Uterus (tissue), 4 donors: ENCODE results near the gene CLSTN2. TPM values are rescaled to one million over a fixed set of nuclear protein-coding genes. Genes with fewer than 3 reads are reported as not detected.

Source experiments
- DNase-seq, 2 donors: peaks; one replicate each; pipeline ENCODE4 v3.0.0-alpha.2; 2019 to 2020
- H3K27ac ChIP-seq, 2 donors: fragments of 200-600 bp; sonication (generic); 1 replicate in 1 of 2; 2 replicates in 1 of 2; pipeline ENCODE4 v1.5.1; 2016 to 2018
- H3K27me3 ChIP-seq, 2 donors: fragments of 200-600 bp; sonication (generic); one replicate each; pipeline ENCODE4 v1.5.1; 2018 to 2019; ENCODE audit warnings: control low read depth in 1 of 2
- H3K36me3 ChIP-seq, 2 donors: fragments of 200-600 bp; sonication (generic); one replicate each; pipeline ENCODE4 v1.5.1; 2019; ENCODE audit warnings: control low read depth in 1 of 2
- H3K4me1 ChIP-seq, 2 donors: fragments of 200-600 bp; sonication (generic); one replicate each; pipeline ENCODE4 v1.5.1; 2018 to 2019; ENCODE audit warnings: control low read depth in 1 of 2
- H3K4me3 ChIP-seq, 2 donors: fragments of 200-600 bp; sonication (generic); 1 replicate in 1 of 2; 2 replicates in 1 of 2; pipeline ENCODE4 v1.5.1; 2018 to 2019; ENCODE audit warnings: mild to moderate bottlenecking in 1 of 2
- H3K9me3 ChIP-seq, 2 donors: fragments of 200-600 bp; sonication (generic); one replicate each; pipeline ENCODE4 v1.5.1; 2019; ENCODE audit warnings: control low read depth in 1 of 2
- POLR2A ChIP-seq, 2 donors: fragments of 450-650 bp; IDR thresholded peaks; one replicate each; pipeline ENCODE4 v1.6.1; 2016; ENCODE audit warnings: antibody characterized with exemption in 2 of 2, mild to moderate bottlenecking in 1 of 2, moderate library complexity in 1 of 2
- intact Hi-C: fragments of 100-400 bp; cut with DNase I; formaldehyde crosslinking; loops from one replicate; pipeline ENCODE4 v1.15.1; 2023; ENCODE audit warnings: low total_unique reads
- total RNA-seq, 4 donors: library from RNA; depleted of rRNA in 3 of 4; stranded (reverse); fragments of >200 nt in 3 of 4; gene quantifications; one replicate each; pipeline versions ENCODE4 v1.1.0 to v1.2.4, GENCODE V29; 2014 to 2023
- TF ChIP-seq, protein P1 (sequence below), 4 experiments: fragments of 200-600 bp in 2 of 4; fragments of 450-650 bp in 2 of 4; sonication (generic) in 2 of 4; IDR thresholded peaks; one replicate each; pipeline ENCODE4 v1.5.1; 2016 to 2019; ENCODE audit warnings: antibody characterized with exemption in 4 of 4, mild to moderate bottlenecking in 2 of 4, moderate library complexity in 1 of 4
- donor health status: DM: yes; HTN: yes; CAD: no.

The CLSTN2 gene
- total RNA-seq, 4 donors from 2014 or later = 4.7 to 32.2 (median 19.2) TPM

DNA sequence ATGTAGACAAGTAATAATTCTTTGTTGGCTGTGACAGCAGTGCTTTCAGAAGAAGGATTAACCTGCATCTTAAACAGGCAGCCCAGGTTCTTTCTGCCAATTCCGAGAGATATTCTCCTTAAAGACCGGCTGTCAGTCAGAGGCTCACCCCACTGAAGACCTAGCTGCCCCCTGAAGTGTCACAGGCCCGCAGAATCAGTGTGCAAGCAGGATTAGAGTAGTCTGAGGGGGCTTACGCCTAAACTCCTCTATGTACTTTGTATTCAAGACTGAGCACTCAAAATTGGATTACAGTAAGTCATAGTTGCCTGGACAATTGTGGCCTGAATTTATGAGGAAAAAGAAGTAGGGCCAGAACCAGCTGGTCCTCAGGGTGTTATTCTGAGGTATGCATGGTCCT is 342.9 kb downstream of the CLSTN2 start:
- intact Hi-C loops = no loop called here

DNA sequence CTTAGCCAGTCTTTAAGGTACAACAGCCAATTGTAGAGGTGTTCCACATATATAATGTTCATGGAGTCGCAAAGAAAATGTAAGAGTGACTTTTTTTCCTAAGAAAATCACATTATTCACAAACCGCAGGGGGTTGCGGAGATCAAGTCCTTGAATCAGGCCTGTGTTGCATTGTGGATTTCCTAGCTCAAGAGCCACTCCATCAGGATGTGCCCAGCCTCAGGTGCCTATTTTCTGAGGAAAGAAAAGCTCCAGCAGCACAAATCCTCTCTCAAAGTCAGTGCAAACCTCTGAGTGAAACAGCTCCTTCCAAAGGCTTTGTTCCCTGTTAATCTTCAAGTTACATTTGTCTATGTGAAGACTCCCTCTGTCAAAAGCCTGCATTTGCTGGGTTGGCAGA is 349.4 kb downstream of the CLSTN2 start:
- H3K4me1 ChIP-seq = no peaks in the 10 kb centered on the region
- no peaks in the 10 kb centered on the region for H3K36me3 ChIP-seq
- no peak overlapping the region for H3K27ac ChIP-seq
- no peaks in the 10 kb centered on the region for H3K9me3 ChIP-seq
- TF ChIP-seq, protein P1, sequence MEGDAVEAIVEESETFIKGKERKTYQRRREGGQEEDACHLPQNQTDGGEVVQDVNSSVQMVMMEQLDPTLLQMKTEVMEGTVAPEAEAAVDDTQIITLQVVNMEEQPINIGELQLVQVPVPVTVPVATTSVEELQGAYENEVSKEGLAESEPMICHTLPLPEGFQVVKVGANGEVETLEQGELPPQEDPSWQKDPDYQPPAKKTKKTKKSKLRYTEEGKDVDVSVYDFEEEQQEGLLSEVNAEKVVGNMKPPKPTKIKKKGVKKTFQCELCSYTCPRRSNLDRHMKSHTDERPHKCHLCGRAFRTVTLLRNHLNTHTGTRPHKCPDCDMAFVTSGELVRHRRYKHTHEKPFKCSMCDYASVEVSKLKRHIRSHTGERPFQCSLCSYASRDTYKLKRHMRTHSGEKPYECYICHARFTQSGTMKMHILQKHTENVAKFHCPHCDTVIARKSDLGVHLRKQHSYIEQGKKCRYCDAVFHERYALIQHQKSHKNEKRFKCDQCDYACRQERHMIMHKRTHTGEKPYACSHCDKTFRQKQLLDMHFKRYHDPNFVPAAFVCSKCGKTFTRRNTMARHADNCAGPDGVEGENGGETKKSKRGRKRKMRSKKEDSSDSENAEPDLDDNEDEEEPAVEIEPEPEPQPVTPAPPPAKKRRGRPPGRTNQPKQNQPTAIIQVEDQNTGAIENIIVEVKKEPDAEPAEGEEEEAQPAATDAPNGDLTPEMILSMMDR (IDR thresholded peaks at IDR 0.05) = no peak
- TF ChIP-seq POLR2A (IDR thresholded peaks at IDR 0.05) = no peak
- H3K27me3 ChIP-seq = no peaks in the 10 kb centered on the region
- intact Hi-C loops = no loop called here
- H3K4me3 ChIP-seq = no peak overlapping the region
- DNase-seq = no peak

More for the DNA sequence above, 342.9 kb downstream of the CLSTN2 start:
- Histone ChIP-seq H3K36me3 (no peaks in the 10 kb centered on the region), H3K27ac (no peak overlapping the region), H3K4me3 (no peak overlapping the region), H3K27me3 (no peaks in the 10 kb centered on the region), H3K4me1 (no peaks in the 10 kb centered on the region), H3K9me3 (no peaks in the 10 kb centered on the region)
- TF ChIP-seq POLR2A (IDR thresholded peaks at IDR 0.05) = no peak
- TF ChIP-seq, protein P1 (IDR thresholded peaks at IDR 0.05) = no peak
- no peak for DNase-seq

DNA sequence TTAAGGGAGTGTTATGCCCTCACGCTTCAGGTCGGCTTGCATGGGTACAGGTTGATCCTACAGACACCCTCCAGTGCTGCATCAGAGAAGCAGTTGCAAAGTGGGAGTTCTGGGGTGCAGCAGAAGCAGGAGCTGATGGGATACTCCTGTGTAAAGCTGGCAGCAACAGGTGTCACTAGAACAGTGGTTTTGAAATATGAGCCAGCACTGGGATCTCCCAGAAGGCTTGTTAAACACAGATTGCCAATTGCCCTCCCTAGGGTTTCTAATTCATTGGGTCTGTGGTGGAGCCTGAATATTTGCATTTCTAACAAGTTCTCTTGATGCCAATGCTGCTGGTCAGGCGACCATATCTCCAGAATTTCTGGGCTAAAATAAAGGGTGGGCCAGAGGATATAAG is 350.4 kb downstream of the CLSTN2 start:
- H3K36me3 ChIP-seq = no peaks in the 10 kb centered on the region
- H3K4me3 ChIP-seq = no peak overlapping the region
- H3K27ac ChIP-seq = no peak overlapping the region
- no peak for TF ChIP-seq POLR2A (IDR thresholded peaks at IDR 0.05)
- TF ChIP-seq, protein P1 (IDR thresholded peaks at IDR 0.05) = no peak
- H3K27me3 ChIP-seq = no peaks in the 10 kb centered on the region
- intact Hi-C loops = no loop called here
- DNase-seq = no peak
- no peaks in the 10 kb centered on the region for H3K9me3 ChIP-seq
- no peaks in the 10 kb centered on the region for H3K4me1 ChIP-seq

DNA sequence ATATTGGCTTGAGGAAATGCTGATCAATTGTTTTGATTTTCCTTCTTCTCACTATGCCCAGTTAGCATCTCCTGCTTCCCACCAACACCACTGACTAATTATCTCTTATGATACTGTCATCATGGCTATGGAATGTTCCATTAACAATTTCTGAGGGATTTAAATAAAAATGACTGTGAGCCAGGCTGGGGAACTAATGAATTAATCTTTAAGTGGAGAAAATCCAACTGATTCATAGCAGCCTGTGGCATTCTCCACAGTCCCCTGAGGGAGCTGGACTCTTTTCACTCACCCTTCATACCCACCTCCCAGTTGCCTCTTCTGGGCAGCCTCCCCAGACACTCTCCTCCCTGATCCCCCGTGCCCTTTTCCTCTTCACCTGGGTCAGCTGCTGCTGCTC is 353.6 kb downstream of the CLSTN2 start:
- H3K36me3 ChIP-seq = no peaks in the 10 kb centered on the region
- H3K27ac ChIP-seq = no peak overlapping the region
- H3K27me3 ChIP-seq = no peaks in the 10 kb centered on the region
- H3K4me3 ChIP-seq = no peak overlapping the region
- H3K9me3 ChIP-seq = no peaks in the 10 kb centered on the region
- no peak for TF ChIP-seq POLR2A (IDR thresholded peaks at IDR 0.05)
- TF ChIP-seq, protein P1 (IDR thresholded peaks at IDR 0.05) = no peak
- no peak for DNase-seq
- intact Hi-C loops = no loop called here
- H3K4me1 ChIP-seq = no peaks in the 10 kb centered on the region

DNA sequence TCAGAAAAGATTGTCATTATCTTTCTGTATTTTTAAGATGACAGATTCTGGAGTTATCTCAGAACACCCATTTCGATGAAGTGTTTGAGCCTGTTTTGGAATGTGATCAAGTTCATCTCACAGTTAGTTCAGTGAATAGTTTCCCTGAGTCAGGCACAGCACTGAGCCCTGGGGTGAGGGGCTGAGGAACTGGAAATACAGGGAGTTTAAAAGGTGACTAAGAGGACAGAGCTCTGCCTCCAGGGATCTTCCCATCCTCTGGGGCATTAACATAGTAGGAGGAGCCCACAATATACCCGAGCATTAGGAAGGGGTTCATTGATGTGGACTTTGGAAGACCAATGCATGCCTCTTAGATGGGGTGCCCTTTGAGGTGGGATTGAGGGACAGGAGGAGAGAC is 355.1 kb downstream of the CLSTN2 start:
- DNase-seq = no peak
- H3K36me3 ChIP-seq = no peaks in the 10 kb centered on the region
- TF ChIP-seq, protein P1 (IDR thresholded peaks at IDR 0.05) = no peak
- no peak for TF ChIP-seq POLR2A (IDR thresholded peaks at IDR 0.05)
- H3K9me3 ChIP-seq = no peaks in the 10 kb centered on the region
- H3K27ac ChIP-seq = no peak overlapping the region
- H3K4me1 ChIP-seq = no peaks in the 10 kb centered on the region
- intact Hi-C loops = no loop called here
- H3K27me3 ChIP-seq = no peaks in the 10 kb centered on the region
- H3K4me3 ChIP-seq = no peak overlapping the region
